Measurements from ENCODE around the gene TSBP1.

TSBP1 gene, protein sequence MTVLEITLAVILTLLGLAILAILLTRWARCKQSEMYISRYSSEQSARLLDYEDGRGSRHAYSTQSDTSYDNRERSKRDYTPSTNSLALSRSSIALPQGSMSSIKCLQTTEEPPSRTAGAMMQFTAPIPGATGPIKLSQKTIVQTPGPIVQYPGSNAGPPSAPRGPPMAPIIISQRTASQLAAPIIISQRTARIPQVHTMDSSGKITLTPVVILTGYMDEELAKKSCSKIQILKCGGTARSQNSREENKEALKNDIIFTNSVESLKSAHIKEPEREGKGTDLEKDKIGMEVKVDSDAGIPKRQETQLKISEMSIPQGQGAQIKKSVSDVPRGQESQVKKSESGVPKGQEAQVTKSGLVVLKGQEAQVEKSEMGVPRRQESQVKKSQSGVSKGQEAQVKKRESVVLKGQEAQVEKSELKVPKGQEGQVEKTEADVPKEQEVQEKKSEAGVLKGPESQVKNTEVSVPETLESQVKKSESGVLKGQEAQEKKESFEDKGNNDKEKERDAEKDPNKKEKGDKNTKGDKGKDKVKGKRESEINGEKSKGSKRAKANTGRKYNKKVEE

DNA sequence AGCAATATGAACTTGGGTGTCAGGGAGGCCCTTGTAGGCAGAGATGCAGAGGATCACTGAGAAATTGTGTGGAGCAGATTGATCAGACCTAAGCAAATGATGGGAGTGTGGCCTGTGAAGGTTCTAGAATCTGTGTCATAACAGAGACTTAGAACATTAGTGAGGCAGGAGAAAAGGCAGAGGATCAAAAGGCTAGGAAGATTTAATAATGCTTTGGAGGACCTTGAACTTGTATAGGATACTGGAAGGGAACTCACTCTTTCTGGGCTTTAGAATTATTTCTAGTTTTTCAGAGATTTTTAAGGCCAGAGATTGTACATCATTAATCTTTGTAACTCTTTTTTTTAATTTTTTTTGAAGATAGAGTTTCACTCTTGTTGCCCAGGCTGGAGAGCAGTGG lies at the start of gene TSBP1:
Gene TSBP1, minus strand, starts transcription at position 101 of the 400 bp plus-strand sequence. CDS start 197 bp downstream, outside the sequence.
- DNase-seq, result no peak

DNA sequence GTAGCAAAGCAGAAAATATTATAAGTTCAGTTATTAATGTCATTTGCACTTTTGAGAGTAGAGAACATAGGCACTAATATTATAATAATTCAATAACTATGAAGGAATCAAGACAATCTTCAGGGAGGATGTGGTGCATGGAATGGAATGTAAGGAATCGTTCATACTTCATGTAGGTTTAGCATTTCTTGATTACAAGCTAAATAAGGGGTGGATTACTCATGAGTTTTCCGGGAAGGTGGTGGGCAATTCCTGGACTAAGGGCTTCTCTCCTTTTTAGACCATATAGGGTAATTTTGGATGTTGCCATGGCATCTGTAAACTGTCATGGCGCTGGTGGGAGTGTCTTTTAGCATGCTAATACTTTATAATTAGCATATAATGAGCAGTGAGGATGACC lies 44.3 kb upstream of the TSBP1 start:
- no peak for DNase-seq

DNA sequence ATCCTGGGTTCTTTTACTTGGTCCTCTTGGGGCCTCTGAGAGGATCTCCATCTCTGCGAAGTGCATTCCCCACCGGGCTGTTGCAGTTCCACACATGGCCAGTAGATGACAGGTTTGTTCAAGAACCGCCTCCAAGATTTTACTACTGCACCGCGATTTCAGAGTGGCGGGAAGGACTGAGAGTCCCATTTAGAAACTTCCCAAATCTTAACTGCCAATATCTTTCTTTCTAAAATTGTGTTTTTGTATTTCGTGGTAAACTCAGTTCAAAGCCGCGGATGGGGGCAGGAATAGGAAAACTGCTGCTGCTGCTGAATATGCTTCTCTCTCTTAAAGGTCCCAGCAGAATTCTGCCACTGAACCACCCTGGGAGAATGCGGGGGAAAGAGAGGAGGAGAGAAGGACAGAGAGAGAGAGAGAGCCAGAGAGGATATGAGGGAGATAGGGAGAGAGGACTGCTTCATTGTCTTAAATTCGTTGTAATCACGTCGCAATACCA lies 43.9 kb upstream of the TSBP1 start:
- peak; percentile 12 for DNase-seq

DNA sequence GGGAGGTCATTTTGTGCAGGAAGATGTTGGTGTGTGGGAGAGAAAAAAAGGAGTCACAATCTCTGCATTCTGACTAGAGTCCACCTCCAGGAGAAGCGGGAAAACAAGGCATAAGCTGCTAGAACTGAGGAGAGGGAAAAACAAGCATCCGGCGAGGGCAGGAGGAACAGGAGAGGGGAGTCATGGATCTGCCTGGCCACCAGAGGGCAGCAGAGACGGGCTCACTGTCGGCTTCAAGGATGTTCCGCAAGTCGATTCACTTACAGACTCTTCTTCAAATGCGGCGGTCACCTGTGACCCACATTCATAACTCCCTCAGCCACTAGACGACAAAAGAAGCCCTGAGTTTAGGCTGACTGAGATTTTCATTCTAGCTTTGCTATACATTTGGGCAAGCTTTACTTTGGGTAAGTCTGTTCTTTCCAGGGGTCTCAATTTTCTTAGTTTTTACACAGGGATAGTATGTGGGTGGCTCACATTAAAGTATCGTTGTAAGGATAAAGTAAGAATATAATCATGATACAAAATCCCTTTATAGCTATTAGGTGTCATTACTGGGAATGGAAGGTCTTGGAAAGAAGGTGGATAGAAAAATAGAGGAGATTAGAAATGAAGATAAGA lies 41.8 kb upstream of the TSBP1 start:
- DNase-seq, result no peak

DNA sequence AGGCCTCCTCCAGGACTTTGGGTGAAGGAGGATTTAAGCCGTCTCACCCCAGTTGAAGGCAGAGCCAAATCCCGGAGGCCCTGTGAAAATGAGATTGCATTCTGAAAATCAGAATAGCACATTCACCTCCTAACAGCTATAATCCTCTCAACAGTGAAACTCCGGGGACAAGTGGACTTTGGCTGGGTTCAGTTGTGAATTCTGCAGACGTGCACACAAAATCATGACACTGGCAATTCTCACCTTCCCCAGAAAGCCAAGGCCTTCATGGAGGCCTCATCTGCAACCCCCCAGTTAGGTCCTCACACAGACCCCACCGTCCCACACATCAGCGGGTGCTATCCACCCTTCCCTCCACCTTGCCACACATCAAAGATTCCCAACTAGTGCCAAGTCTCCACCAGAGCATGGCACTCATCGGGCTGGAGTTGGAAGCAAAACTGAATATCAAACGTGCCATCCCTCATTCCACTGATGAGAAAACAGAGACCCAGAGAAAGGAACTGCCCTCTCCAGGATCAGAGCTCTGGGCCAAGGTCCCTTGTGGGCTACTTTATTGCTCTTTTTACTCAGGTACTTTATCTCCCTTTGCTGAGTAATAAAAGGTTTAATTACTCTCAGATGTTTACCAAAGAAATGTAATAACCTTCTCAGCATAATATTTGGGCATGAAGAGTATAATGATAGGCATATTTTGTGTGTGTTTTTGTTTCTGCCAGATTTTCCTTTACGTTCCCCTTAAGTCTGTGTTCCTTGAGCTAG lies 40.0 kb upstream of the TSBP1 start:
- DNase-seq, result no peak

DNA sequence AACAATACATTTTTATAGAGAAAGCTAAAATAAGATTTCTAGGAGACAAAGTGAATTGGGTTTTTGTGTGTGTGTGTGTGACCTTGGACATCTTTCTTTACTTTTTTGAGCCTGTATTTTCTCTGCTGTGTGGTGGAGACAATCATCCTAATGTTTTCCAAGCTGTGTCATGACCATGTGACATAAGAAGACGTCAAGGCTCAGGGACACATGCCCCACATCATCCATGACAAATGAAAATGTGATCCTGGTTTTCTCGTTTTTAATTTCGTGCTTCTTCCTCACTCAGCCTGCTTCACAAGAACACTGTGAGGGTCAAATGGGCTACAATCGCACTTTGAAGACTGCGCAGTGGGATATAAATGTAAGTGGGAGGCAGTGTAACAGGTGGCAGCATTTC lies 39.2 kb upstream of the TSBP1 start:
- DNase-seq, result no peak

DNA sequence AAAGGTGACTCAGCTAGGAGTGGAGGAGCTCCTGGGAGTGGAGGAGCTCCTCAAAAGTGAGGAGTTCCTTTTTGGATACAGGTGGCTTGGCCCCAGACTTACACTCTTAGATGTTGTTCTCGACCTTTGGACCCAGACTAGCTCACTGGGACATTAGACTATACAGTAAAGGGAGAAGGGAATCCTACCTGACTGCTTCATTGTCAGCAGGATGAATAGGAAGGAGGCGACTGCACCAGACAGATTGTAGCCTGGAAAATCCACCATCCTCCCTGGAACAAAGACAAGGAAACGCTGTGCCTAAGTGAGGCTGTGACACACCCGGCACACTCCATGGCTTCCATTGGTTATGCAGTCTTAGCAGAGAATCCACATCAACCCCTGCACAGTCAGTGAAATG lies 35.2 kb upstream of the TSBP1 start, which contains the start of gene BTNL2:
Gene BTNL2, minus strand, starts transcription at position 325 of the 400 bp plus-strand sequence. Its CDS starts 58 bp downstream, at position 267.
- DNase-seq, result no peak

DNA sequence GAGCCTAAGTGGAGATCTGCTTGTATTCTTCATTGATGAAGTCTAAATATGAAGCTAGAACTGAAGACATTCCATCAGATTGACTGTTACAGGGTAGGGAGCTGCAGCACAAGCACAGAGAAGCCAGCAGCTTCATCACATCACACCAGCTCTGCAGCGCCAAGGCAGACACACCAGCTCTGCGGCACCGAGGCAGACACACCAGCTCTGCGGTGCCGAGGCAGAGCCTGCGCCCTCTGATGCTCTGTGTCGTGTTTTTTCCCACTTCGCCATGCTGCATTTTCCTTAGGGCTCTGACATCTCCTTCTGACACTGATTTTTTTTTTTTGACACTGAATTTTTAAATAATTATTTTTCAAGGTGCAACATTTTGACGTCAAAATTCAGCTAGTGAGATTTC lies 34.5 kb upstream of the TSBP1 start:
- no peak for DNase-seq

DNA sequence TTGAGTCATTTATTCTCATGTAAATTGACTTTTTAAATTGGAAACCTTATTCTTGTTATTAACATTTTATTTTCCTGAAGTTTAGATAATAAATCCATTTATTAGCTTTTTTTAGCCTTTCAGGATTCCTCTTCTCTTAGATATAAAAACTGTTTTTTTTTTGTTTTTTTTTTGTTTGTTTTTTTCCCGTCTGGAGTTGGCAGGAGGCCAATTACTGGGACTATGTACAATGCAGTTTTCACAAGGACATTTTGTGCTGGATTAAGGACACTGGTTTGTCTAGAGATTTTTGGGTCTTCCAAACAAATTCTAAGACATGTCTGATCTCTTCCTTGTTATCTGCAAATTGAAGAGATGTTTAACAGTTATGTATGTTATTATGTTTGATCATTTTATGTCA lies 34.0 kb upstream of the TSBP1 start:
- DNase-seq, result no peak

DNA sequence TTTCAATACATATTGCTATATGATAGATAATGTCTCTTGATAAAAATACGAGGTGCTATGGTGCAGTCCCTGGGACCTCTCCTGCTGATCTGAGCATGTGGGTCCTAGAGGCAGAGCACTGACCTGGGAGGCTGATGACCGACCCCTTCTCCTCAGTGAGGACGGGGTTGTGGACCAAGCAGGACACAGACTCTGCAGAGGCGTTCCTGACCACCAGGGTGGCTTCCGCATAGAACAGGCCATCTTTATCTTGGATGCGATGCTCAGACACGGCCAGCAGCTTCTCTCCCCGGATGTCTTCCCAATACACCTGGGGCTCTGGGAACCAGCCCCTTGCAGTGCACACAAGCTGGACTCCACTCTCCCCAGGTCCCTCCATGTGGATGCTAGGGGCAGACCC lies 31.1 kb upstream of the TSBP1 start:
- no peak for DNase-seq

DNA sequence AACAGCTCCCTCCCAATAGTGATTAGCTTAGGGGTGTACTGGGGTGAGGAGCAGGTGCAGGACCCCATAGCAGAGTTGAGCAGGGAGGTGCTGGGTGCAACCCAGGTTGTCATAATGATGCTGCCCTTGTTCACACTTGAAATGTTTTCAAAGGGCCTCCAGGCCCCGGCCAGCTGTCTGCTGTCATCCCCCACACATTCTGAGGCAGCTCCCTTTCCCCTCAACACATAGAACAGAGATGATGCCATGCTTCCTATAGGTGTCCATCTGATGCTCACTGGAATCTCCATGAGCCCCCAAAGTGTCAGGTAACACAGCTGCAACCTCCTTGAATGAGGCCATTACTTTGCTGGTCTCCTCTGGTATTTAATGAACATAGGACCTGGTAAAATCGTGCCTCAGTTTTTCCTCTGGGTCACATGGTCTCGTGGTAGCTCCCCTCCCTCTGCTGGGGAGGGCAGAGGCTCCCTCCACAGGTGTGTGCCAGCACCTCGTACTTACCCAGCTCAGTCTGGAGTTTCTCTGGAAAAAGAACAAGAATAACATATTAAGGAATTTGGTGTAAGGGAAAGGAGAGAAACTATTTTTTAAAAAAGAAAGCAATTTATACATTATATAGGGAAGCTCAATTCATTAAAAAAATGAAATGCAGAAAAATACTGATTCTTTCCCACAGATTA lies 29.7 kb upstream of the TSBP1 start:
- DNase-seq, result no peak

DNA sequence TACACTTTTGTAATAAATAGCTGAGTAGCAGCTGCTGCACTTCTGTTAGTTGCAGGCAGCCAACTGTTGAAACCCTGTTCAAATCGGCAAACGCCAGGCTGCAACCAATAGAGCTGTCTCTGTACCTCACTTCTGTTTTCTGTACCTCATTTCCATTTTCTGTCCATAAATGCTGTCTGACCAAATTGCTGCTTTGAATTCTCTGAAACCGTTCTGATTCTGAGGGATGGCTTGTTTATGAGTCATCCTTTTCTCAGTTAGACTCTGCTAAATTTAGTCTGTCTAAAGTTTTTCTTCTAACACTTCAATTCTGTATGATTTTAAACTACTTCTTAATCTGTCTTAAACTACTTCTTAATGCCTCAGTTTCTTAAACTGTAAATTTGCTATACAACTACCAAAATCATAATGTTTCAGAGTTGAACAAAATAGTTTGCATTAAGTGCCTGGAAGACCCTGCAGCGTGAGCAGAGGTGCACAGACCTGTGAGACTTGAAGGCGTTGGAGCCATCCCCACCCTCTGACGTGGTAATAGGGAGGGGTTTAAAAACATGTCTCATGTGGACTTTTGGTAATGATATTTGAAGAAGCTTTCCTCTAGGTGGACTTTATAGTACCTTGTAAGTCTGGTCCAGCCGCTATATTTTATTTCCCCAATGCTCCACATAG lies 25.7 kb upstream of the TSBP1 start:
- no peak for DNase-seq

DNA sequence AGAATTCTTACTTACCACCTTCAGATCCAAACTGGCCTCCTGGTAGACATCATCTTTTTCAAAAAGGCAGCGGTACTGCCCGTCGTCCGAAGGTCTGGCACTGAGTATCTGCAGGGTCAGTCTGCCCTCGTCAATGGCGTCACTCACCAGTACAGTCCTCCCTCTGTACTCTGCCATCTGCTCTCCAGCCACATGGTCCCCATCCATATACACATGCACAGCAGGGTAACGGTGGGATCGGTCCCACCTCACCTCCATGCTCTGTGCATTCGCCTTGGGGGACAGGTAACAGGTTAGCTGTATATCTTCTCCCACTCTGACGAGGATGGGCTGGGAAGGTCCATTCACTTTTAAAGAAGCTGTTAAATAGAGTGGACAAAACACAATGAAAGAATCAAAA lies 24.3 kb upstream of the TSBP1 start:
- no peak for DNase-seq

DNA sequence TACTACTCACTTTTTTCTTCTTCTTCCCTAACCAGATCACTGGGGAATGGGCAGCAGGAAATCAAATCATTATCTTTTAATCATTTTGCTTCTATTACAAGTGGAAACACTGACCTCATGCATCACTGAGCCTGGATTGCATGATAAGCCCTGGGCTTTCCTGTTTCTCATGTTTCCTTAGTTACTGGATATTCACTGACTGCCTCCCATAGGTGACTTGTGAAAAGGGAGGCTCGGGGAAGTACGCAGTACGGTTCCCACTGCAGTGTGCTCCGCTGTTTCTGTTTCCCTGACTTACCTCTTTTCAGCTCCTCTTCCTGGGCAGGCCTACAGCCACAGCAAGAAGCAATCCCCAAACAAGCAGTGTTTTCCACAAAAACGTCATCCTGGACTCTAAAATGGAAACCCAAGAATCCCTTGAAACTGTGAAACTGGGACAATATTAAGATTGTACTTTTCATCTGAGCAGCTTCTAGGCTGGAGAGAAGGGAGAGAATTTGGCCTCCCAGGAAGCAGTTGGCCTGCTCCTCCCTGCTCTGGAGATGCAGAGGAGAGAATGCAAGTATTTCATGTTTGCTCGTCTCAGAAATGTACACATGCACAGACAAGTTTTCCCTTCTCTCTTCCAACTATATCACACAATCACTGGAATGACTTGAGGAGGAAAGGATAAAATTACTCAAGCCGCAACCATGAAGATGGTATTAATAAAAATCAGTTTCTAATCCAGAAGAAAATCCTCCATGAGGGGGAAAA lies 22.1 kb upstream of the TSBP1 start:
- no peak for DNase-seq

DNA sequence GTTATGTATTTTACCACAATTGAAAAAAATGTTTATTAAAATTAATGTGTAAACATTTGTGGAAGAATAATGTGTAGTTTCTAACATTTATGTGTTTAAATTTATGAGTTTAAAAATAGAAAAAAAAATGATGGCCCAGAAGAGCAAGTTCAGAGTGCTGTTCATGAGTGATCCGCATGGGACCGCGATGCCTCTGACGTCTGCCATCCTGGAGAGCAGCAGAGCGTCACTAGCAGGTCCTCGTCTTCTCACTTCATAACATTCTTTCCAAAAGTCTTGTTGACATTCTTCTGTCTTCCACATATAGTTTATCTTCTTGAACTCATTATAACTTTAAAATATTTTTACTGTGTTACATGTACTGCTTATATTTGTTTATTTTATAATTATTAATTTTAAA lies 19.8 kb upstream of the TSBP1 start:
- DNase-seq, result no peak

DNA sequence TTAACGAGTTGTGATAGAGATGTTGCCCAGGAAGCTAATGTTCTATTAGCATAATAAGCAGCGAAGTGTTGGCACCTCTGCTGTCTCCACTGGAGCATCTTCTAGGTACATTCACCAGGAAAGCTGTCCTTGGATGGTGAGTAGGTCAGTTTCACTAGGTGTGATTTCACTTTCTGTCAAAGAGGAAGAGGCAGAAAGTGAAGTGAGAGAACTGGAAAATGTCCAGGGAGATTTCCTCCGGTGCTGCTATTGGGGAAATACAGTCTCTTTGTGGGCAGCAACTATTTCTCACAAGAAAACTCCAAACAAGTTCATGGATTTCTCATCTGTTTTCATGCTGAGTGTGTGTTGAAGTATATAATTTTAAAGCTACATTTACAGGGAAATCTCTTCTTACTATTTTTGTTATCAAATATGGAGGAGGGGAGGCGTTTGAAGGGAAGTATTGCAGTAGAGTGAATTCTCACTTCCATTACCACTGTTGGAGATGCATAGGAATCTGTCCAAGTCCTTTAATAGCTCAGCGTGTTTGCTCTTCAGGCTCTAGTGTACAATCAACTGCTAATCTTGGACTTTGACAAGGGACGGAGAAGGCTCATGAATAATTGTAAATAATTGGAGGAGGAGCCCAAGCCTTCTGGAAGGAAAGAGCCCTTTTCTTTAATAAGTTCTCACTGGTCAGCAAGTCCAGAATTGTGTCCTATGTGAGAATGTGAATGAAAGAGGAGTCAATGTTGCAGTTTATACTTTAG lies 16.1 kb upstream of the TSBP1 start:
- no peak for DNase-seq

DNA sequence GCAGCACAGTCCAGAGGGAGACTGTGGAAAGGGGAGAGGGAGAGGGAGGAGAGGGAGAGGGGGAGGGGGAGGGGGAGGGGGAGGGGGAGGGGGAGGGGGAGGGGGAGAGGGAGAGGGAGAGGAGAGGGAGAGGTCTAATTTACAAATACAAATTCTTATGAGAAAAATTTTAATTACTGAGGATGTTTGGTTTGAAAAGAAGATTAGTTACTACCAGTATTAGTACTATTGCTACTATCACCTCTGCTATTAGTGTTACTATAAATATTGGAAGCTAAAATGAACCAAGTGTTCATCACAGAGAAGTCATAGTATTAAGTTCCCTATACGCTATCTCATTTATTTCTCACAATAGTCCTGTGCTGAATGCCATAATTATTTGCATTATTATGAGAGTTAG lies 14.3 kb upstream of the TSBP1 start:
- no peak for DNase-seq

DNA sequence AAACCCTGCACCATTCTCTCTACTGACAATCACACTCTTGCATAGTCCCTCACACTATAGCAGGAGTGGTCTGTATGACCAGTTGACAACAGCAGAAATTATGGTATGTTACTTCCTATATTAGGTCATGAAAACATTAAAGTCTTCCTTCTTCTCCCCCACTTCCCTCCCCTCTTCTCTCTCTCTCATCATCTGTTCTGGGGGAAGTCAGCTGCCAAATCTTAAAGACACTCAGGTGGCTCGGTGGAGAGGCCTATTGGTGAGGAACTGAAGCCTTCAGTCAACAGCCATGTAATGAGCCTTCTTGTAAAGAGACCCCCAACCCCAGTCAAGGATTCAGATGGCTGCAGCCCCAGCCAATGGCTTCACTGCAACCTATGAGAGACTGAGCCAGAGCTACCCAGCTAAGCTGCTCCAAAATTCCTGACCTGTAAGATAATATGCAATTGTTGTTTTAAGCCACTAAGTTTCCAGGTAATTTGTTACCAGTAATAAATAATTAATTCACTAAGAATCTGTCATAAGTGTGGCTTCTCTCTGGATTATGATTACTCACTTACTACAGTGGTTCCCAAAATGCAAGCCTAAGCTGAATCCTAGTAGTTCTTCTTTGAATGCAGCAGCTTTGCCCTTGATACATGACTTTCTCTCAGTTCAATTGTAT lies 11.2 kb upstream of the TSBP1 start:
- no peak for DNase-seq

DNA sequence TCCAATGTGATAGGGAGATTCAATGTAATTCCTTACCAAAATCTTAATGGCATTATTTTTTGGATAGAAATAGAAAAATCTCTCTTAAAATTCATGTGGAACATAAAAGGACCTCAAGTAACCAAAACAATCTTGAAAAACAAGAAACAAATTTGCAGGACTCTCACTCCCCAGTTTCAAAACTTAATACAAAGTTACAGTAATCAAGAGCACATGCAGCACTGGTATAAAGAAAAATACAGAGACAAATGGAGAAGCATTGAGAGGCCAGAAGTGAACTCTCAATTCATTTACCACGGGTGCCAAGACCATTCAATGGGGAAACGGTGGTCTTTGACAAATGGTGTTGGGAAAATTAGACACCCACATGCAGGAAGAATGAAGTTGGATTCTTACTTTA lies 7.8 kb upstream of the TSBP1 start:
- no peak for DNase-seq
